Transverse colon (tissue), 3 donors: ENCODE results near the gene APC2.

ENCODE experiments used
- CTCF ChIP-seq, 5 experiments: fragments of 200-600 bp in 3 of 5; fragments of 450-650 bp in 2 of 5; sonication (generic) in 3 of 5; IDR thresholded peaks; 1 replicate in 2 of 5; 2 replicates in 3 of 5; pipeline ENCODE4 v1.5.1; 2016 to 2017; ENCODE audit warnings: antibody characterized with exemption in 5 of 5, inconsistent platforms in 3 of 5, mild to moderate bottlenecking in 2 of 5, moderate library complexity in 1 of 5
- EP300 ChIP-seq: sonication (generic); formaldehyde crosslinking; IDR thresholded peaks from one replicate; pipeline ENCODE4 v1.6.1; 2017; ENCODE audit warnings: antibody characterized with exemption, low read depth

- TF ChIP-seq CTCF (IDR thresholded peaks at IDR 0.05) = no peak
- no peak for TF ChIP-seq EP300
These were observed 15.3 kb upstream of the APC2 start for GRCh38 chr19:1434577-1435060.
